AG09319 (cell line): ENCODE results near the gene PLA2G5.
"Not testable (repeated sequence)": the region's sequence is repeated elsewhere in the genome, so short reads cannot be mapped to it uniquely, and the experiment has no call there.

ENCODE experiments used
- DNase-seq: peaks from one replicate; pipeline ENCODE4 v3.0.0-alpha.2; 2010; ENCODE audit warnings: low read depth; ENCODE audit errors: extremely low read depth
- CTCF ChIP-seq: IDR thresholded peaks from 2 replicates; pipeline ENCODE4 v1.5.1; 2011; ENCODE audit warnings: low read depth, mild to moderate bottlenecking, inconsistent platforms, low read length, moderate library complexity

The PLA2G5 gene

GRCh38 chr1:20119347-20119746, 49.4 kb downstream of the PLA2G5 start, which contains the start of gene PLA2G2D:
Gene PLA2G2D, minus strand, starts transcription at chr1:20119536. Its CDS starts 38 bp downstream, at chr1:20119498.
- no peak for DNase-seq
- no peak for TF ChIP-seq CTCF

- TF ChIP-seq CTCF = no peak
- DNase-seq = no peak
These were observed 50.8 kb downstream of the PLA2G5 start for GRCh38 chr1:20120796-20121195.

GRCh38 chr1:20123722-20124455, 53.9 kb downstream of the PLA2G5 start:
- no peak for DNase-seq
- no peak for TF ChIP-seq CTCF

- no peak for TF ChIP-seq CTCF
- peak; percentile 4 for DNase-seq
These were observed 54.6 kb downstream of the PLA2G5 start for GRCh38 chr1:20124456-20125057.

- no peak for TF ChIP-seq CTCF
- DNase-seq = no peak
These were observed 55.1 kb downstream of the PLA2G5 start for GRCh38 chr1:20125100-20125499.

- TF ChIP-seq CTCF = no peak
- DNase-seq = no peak
These were observed 56.2 kb downstream of the PLA2G5 start for GRCh38 chr1:20126041-20126805.

GRCh38 chr1:20126806-20127440, 56.9 kb downstream of the PLA2G5 start:
- no peak for DNase-seq
- no peak for TF ChIP-seq CTCF

- DNase-seq = not testable (repeated sequence)
These were observed 60.5 kb downstream of the PLA2G5 start for GRCh38 chr1:20130518-20130917.
